Measurements from ENCODE around the gene NCF2.

GRCh38 chr1:183544598-183545297 lies 45.5 kb downstream of the NCF2 start:
- no peak for TF ChIP-seq POLR2A (IDR thresholded peaks at IDR 0.05; ENCODE audit: extremely low read depth, insufficient read length)
- TF ChIP-seq CTCF (IDR thresholded peaks at IDR 0.05; ENCODE audit: low read depth, low read length) = no peak
- TF ChIP-seq MAX (IDR thresholded peaks at IDR 0.05; ENCODE audit: low read depth, low read length) = no peak
- TF ChIP-seq MYC (IDR thresholded peaks at IDR 0.05; ENCODE audit: low read depth, low read length) = no peak

All from NB4 (cell line).